ENCODE measurements around the gene JAK1.

DNA sequence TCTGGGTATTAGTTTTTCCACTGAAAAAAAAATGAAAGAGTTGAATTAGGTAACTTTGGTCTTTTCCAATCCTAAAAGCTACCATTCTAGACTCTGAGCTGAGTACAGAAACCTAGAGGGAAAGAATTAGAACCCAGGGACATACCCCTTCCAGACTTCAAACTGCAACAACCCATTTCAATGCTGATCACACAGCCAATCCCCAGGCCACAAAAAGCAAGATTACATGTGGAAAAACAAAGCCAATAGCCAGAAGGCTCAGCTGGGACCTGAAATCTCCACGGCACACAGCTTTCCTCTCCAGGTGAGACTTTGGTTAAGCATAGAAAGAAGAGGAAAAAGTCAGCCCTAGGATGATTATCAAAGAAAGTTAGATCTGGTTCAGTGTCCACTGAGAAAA lies 88.8 kb downstream of the JAK1 start:
- TF ChIP-seq, protein P1, sequence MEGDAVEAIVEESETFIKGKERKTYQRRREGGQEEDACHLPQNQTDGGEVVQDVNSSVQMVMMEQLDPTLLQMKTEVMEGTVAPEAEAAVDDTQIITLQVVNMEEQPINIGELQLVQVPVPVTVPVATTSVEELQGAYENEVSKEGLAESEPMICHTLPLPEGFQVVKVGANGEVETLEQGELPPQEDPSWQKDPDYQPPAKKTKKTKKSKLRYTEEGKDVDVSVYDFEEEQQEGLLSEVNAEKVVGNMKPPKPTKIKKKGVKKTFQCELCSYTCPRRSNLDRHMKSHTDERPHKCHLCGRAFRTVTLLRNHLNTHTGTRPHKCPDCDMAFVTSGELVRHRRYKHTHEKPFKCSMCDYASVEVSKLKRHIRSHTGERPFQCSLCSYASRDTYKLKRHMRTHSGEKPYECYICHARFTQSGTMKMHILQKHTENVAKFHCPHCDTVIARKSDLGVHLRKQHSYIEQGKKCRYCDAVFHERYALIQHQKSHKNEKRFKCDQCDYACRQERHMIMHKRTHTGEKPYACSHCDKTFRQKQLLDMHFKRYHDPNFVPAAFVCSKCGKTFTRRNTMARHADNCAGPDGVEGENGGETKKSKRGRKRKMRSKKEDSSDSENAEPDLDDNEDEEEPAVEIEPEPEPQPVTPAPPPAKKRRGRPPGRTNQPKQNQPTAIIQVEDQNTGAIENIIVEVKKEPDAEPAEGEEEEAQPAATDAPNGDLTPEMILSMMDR (conservative IDR thresholded peaks at IDR 0.05; ENCODE audit: low read depth in 2 of 2), result no peak
- TF ChIP-seq STAT1 (IDR thresholded peaks at IDR 0.05; ENCODE audit: unreplicated experiment), result no peak
- TF ChIP-seq, protein P2, sequence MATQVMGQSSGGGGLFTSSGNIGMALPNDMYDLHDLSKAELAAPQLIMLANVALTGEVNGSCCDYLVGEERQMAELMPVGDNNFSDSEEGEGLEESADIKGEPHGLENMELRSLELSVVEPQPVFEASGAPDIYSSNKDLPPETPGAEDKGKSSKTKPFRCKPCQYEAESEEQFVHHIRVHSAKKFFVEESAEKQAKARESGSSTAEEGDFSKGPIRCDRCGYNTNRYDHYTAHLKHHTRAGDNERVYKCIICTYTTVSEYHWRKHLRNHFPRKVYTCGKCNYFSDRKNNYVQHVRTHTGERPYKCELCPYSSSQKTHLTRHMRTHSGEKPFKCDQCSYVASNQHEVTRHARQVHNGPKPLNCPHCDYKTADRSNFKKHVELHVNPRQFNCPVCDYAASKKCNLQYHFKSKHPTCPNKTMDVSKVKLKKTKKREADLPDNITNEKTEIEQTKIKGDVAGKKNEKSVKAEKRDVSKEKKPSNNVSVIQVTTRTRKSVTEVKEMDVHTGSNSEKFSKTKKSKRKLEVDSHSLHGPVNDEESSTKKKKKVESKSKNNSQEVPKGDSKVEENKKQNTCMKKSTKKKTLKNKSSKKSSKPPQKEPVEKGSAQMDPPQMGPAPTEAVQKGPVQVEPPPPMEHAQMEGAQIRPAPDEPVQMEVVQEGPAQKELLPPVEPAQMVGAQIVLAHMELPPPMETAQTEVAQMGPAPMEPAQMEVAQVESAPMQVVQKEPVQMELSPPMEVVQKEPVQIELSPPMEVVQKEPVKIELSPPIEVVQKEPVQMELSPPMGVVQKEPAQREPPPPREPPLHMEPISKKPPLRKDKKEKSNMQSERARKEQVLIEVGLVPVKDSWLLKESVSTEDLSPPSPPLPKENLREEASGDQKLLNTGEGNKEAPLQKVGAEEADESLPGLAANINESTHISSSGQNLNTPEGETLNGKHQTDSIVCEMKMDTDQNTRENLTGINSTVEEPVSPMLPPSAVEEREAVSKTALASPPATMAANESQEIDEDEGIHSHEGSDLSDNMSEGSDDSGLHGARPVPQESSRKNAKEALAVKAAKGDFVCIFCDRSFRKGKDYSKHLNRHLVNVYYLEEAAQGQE (IDR thresholded peaks at IDR 0.05; ENCODE audit: unreplicated experiment), result no peak
- no peak for TF ChIP-seq POLR2AphosphoS5 (IDR thresholded peaks at IDR 0.05; ENCODE audit: low read depth)
- no peak for TF ChIP-seq NANOG (IDR thresholded peaks at IDR 0.05; ENCODE audit: borderline replicate concordance)
- TF ChIP-seq ZNF114 (CRISPR knock-in tag; IDR thresholded peaks at IDR 0.05), result no peak
- no peak for TF ChIP-seq EZH2 (IDR thresholded peaks at IDR 0.05; ENCODE audit: low read depth, unreplicated experiment)
- no peak for TF ChIP-seq ZNF331 (CRISPR knock-in tag; IDR thresholded peaks at IDR 0.05; ENCODE audit: low read depth)
- no peak for TF ChIP-seq CREB1 (CRISPR knock-in tag; IDR thresholded peaks at IDR 0.05; ENCODE audit: low read depth)
- no peak for TF ChIP-seq JUNB (IDR thresholded peaks at IDR 0.05; ENCODE audit: unreplicated experiment)
- no peak for TF ChIP-seq EZH2phosphoT487 (IDR thresholded peaks at IDR 0.05; ENCODE audit: unreplicated experiment)
- TF ChIP-seq, protein P3, sequence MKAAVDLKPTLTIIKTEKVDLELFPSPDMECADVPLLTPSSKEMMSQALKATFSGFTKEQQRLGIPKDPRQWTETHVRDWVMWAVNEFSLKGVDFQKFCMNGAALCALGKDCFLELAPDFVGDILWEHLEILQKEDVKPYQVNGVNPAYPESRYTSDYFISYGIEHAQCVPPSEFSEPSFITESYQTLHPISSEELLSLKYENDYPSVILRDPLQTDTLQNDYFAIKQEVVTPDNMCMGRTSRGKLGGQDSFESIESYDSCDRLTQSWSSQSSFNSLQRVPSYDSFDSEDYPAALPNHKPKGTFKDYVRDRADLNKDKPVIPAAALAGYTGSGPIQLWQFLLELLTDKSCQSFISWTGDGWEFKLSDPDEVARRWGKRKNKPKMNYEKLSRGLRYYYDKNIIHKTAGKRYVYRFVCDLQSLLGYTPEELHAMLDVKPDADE (IDR thresholded peaks at IDR 0.05), result no peak
- TF ChIP-seq, protein P4, sequence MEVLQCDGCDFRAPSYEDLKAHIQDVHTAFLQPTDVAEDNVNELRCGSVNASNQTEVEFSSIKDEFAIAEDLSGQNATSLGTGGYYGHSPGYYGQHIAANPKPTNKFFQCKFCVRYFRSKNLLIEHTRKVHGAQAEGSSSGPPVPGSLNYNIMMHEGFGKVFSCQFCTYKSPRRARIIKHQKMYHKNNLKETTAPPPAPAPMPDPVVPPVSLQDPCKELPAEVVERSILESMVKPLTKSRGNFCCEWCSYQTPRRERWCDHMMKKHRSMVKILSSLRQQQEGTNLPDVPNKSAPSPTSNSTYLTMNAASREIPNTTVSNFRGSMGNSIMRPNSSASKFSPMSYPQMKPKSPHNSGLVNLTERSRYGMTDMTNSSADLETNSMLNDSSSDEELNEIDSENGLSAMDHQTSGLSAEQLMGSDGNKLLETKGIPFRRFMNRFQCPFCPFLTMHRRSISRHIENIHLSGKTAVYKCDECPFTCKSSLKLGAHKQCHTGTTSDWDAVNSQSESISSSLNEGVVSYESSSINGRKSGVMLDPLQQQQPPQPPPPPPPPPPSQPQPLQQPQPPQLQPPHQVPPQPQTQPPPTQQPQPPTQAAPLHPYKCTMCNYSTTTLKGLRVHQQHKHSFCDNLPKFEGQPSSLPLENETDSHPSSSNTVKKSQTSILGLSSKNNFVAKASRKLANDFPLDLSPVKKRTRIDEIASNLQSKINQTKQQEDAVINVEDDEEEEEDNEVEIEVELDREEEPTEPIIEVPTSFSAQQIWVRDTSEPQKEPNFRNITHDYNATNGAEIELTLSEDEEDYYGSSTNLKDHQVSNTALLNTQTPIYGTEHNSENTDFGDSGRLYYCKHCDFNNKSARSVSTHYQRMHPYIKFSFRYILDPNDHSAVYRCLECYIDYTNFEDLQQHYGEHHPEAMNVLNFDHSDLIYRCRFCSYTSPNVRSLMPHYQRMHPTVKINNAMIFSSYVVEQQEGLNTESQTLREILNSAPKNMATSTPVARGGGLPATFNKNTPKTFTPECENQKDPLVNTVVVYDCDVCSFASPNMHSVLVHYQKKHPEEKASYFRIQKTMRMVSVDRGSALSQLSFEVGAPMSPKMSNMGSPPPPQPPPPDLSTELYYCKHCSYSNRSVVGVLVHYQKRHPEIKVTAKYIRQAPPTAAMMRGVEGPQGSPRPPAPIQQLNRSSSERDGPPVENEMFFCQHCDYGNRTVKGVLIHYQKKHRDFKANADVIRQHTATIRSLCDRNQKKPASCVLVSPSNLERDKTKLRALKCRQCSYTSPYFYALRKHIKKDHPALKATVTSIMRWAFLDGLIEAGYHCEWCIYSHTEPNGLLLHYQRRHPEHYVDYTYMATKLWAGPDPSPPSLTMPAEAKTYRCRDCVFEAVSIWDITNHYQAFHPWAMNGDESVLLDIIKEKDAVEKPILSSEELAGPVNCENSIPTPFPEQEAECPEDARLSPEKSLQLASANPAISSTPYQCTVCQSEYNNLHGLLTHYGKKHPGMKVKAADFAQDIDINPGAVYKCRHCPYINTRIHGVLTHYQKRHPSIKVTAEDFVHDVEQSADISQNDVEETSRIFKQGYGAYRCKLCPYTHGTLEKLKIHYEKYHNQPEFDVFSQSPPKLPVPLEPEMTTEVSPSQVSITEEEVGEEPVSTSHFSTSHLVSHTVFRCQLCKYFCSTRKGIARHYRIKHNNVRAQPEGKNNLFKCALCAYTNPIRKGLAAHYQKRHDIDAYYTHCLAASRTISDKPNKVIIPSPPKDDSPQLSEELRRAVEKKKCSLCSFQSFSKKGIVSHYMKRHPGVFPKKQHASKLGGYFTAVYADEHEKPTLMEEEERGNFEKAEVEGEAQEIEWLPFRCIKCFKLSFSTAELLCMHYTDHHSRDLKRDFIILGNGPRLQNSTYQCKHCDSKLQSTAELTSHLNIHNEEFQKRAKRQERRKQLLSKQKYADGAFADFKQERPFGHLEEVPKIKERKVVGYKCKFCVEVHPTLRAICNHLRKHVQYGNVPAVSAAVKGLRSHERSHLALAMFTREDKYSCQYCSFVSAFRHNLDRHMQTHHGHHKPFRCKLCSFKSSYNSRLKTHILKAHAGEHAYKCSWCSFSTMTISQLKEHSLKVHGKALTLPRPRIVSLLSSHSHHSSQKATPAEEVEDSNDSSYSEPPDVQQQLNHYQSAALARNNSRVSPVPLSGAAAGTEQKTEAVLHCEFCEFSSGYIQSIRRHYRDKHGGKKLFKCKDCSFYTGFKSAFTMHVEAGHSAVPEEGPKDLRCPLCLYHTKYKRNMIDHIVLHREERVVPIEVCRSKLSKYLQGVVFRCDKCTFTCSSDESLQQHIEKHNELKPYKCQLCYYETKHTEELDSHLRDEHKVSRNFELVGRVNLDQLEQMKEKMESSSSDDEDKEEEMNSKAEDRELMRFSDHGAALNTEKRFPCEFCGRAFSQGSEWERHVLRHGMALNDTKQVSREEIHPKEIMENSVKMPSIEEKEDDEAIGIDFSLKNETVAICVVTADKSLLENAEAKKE (CRISPR knock-in tag; IDR thresholded peaks at IDR 0.05), result no peak

All from GM23338 (cell line).